ENCODE data around the gene VAMP4. TPM values are rescaled to one million over a fixed set of nuclear protein-coding genes. Genes with fewer than 3 reads are reported as not detected.

The VAMP4 gene
- total and polyA plus RNA-seq, 7 experiments from 2014 or later: 15.5 to 27.2 (median 19.4) TPM

DNA sequence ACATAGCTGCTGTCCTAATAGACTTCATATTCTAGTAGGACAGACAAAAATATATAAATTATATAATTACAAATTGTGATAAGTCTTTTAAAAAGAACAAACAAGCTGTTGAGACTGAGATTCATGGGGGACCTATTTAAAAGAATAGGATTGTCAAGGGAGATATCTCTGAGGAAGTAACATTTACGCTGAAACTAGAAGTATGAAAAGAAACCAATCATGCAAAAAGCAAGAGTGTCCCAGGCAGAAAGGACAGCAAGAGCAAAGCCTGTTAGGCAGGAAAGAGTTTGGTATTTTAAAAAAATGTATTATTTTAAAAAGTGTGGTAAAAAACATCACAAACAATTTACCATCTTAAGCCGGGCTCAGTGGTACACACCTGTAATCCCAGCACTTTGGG is 30.4 kb upstream of the VAMP4 start:
- DNase-seq: no peak
- Mint-ChIP-seq H3K27me3 (peaks cover 9 to 30% (median 19%) of the 10 kb centered on the region in 5 donors), H3K4me3 (no peak overlapping the region), H3K9me3 (no peaks in the 10 kb centered on the region), H3K27ac (no peak overlapping the region), H3K4me1 (peaks cover 0 to 1% (median 0%) of the 10 kb centered on the region in 7 donors), H3K36me3 (peaks cover 0 to 3% (median 0%) of the 10 kb centered on the region in 5 donors)
- ChIA-PET CTCF (no interaction called here), POLR2A (no interaction called here)
- ATAC-seq: no peak
- Histone ChIP-seq H3K9me3 (ENCODE audit: control insufficient read depth in 2 of 3, low read length in 3 of 3) (no peaks in the 10 kb centered on the region), H3K4me1 (ENCODE audit: control insufficient read depth in 2 of 2, insufficient read depth in 2 of 2, low read length in 2 of 2) (no peaks in the 10 kb centered on the region), H3K27ac (ENCODE audit: low read depth, low read length) (no peak overlapping the region), H3K36me3 (ENCODE audit: control insufficient read depth in 2 of 3, insufficient read depth in 3 of 3, low read length in 3 of 3) (no peaks in the 10 kb centered on the region), H3K4me3 (ENCODE audit: low read length) (no peak overlapping the region), H3K27me3 (ENCODE audit: control insufficient read depth in 2 of 2, insufficient read depth in 2 of 2, low read length in 2 of 2) (no peaks in the 10 kb centered on the region)
- intact Hi-C loops (cut with micrococcal nuclease): no loop called here

DNA sequence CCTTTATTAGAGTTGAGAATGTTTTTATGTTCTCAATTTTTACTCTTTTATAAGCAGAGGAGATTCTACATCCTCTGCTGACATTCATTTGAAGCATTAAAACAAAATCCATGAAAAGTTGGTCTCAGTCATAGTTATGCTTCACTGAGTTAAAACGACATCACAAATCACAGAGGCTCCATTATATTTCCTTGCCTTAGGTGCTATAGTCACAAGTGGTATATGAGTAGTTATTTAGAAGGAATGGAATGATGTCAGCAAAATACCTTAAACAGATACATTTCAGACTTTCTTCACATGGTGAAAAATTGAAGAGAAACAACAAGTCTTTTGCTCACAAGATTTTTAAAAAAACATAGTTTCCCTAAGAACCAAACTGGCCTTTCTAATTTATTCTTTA is 27.9 kb upstream of the VAMP4 start:
- no peak overlapping the region for H3K27ac ChIP-seq (ENCODE audit: low read depth, low read length)
- no peaks in the 10 kb centered on the region for H3K4me1 ChIP-seq (ENCODE audit: control insufficient read depth in 2 of 2, insufficient read depth in 2 of 2, low read length in 2 of 2)
- H3K9me3 Mint-ChIP-seq: no peaks in the 10 kb centered on the region
- no peak overlapping the region for H3K4me3 ChIP-seq (ENCODE audit: low read length)
- no peak for ATAC-seq
- no peak for DNase-seq
- H3K27me3 Mint-ChIP-seq: peaks cover 11 to 31% (median 23%) of the 10 kb centered on the region in 5 donors
- ChIA-PET CTCF (no interaction called here), POLR2A (no interaction called here)
- H3K36me3 Mint-ChIP-seq: peaks cover 0 to 3% (median 0%) of the 10 kb centered on the region in 5 donors
- H3K27ac Mint-ChIP-seq: no peak overlapping the region
- no peaks in the 10 kb centered on the region for H3K36me3 ChIP-seq (ENCODE audit: control insufficient read depth in 2 of 3, insufficient read depth in 3 of 3, low read length in 3 of 3)
- H3K27me3 ChIP-seq (ENCODE audit: control insufficient read depth in 2 of 2, insufficient read depth in 2 of 2, low read length in 2 of 2): no peaks in the 10 kb centered on the region
- H3K4me1 Mint-ChIP-seq: peaks cover 0 to 2% (median 0%) of the 10 kb centered on the region in 7 donors
- intact Hi-C loops (cut with micrococcal nuclease): no loop called here
- no peaks in the 10 kb centered on the region for H3K9me3 ChIP-seq (ENCODE audit: control insufficient read depth in 2 of 3, low read length in 3 of 3)
- H3K4me3 Mint-ChIP-seq: no peak overlapping the region

DNA sequence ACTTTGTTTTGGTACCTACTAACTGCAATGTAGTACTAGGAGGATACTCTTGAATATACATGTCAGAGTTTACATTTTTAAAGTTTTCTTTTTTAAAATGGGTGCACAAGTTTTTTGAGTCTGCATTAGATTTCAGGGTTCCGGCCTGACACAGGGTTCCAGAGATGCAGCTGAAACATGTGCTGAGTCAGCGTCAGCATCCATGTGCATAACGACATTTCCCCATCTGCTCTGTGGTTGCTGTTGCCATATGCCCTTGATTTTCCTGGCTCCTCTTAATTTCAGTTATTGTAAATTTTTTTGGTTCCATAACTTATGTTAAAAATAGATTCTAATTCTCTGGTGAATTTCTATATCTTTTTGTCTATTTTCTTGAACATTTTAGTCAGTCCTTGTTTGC is 27.3 kb upstream of the VAMP4 start:
- Mint-ChIP-seq H3K36me3 (peaks cover 0 to 3% (median 0%) of the 10 kb centered on the region in 5 donors), H3K27me3 (peaks cover 9 to 30% (median 24%) of the 10 kb centered on the region in 5 donors), H3K4me1 (peaks cover 0 to 2% (median 0%) of the 10 kb centered on the region in 7 donors), H3K4me3 (no peak overlapping the region), H3K27ac (no peak overlapping the region), H3K9me3 (no peaks in the 10 kb centered on the region)
- ChIA-PET POLR2A (no interaction called here), CTCF (no interaction called here)
- Histone ChIP-seq H3K27me3 (ENCODE audit: control insufficient read depth in 2 of 2, insufficient read depth in 2 of 2, low read length in 2 of 2) (no peaks in the 10 kb centered on the region), H3K36me3 (ENCODE audit: control insufficient read depth in 2 of 3, insufficient read depth in 3 of 3, low read length in 3 of 3) (no peaks in the 10 kb centered on the region), H3K4me1 (ENCODE audit: control insufficient read depth in 2 of 2, insufficient read depth in 2 of 2, low read length in 2 of 2) (no peaks in the 10 kb centered on the region), H3K27ac (ENCODE audit: low read depth, low read length) (no peak overlapping the region), H3K4me3 (ENCODE audit: low read length) (no peak overlapping the region), H3K9me3 (ENCODE audit: control insufficient read depth in 2 of 3, low read length in 3 of 3) (no peaks in the 10 kb centered on the region)
- ATAC-seq (no peak), DNase-seq (no peak)
- intact Hi-C loops (cut with micrococcal nuclease): no loop called here

DNA sequence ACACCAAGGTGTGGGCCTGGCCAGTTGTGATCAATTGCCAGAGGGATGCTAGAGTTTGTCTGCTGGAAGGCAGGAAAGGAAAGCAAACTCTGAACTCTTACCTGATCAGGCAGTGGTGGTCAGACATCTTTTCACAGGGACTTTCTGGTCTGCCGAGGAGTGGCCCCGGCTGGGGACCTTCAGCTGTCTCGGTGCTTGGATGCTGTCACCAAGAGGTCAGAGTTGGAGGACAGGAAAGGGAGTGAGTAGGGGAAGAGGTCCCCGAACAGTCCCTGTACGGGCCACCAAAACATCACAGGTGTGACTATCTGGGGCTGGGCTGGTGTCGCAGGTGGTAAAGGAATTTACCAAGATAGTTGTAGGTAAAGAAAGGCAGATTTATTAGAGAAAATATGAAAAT is 21.9 kb upstream of the VAMP4 start:
- peaks cover 0 to 2% (median 0%) of the 10 kb centered on the region in 7 donors for H3K4me1 Mint-ChIP-seq
- ChIA-PET CTCF (no interaction called here), POLR2A (no interaction called here)
- no peak overlapping the region for H3K4me3 ChIP-seq (ENCODE audit: low read length)
- H3K9me3 Mint-ChIP-seq: no peaks in the 10 kb centered on the region
- no peak overlapping the region for H3K27ac Mint-ChIP-seq
- ATAC-seq (no peak), DNase-seq (no peak)
- intact Hi-C loops (cut with micrococcal nuclease): no loop called here
- no peaks in the 10 kb centered on the region for H3K36me3 ChIP-seq (ENCODE audit: control insufficient read depth in 2 of 3, insufficient read depth in 3 of 3, low read length in 3 of 3)
- H3K4me3 Mint-ChIP-seq: no peak overlapping the region
- H3K27me3 ChIP-seq (ENCODE audit: control insufficient read depth in 2 of 2, insufficient read depth in 2 of 2, low read length in 2 of 2): no peaks in the 10 kb centered on the region
- H3K27me3 Mint-ChIP-seq: peaks cover 7 to 35% (median 14%) of the 10 kb centered on the region in 5 donors
- no peaks in the 10 kb centered on the region for H3K4me1 ChIP-seq (ENCODE audit: control insufficient read depth in 2 of 2, insufficient read depth in 2 of 2, low read length in 2 of 2)
- H3K36me3 Mint-ChIP-seq: no peaks in the 10 kb centered on the region
- H3K27ac ChIP-seq (ENCODE audit: low read depth, low read length): no peak overlapping the region
- no peaks in the 10 kb centered on the region for H3K9me3 ChIP-seq (ENCODE audit: control insufficient read depth in 2 of 3, low read length in 3 of 3)

DNA sequence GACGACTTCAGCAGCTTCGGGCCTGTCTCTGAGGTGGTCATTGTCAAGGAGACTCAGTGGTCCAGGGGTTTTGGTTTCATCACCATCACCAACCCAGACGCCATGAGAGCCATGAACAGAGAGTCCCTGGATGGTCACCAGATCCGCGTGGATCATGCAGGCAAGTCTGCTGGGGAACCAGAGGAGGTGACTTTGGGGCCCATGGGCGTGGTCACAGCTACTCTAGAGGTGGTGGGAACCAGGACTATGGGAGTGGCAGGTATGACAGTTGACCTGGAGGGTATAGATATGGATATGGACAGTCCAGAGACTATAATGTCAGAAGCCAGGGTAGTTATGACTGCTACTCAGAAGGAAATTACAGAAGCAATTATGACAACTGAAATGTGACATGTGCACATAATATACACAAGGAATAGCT is 20.3 kb upstream of the VAMP4 start:
- peaks cover 7 to 43% (median 14%) of the 10 kb centered on the region in 5 donors for H3K27me3 Mint-ChIP-seq
- Histone ChIP-seq H3K4me3 (ENCODE audit: low read length) (no peak overlapping the region), H3K4me1 (ENCODE audit: control insufficient read depth in 2 of 2, insufficient read depth in 2 of 2, low read length in 2 of 2) (no peaks in the 10 kb centered on the region), H3K9me3 (ENCODE audit: control insufficient read depth in 2 of 3, low read length in 3 of 3) (no peaks in the 10 kb centered on the region), H3K27me3 (ENCODE audit: control insufficient read depth in 2 of 2, insufficient read depth in 2 of 2, low read length in 2 of 2) (no peaks in the 10 kb centered on the region), H3K36me3 (ENCODE audit: control insufficient read depth in 2 of 3, insufficient read depth in 3 of 3, low read length in 3 of 3) (no peaks in the 10 kb centered on the region), H3K27ac (ENCODE audit: low read depth, low read length) (no peak overlapping the region)
- no peak overlapping the region for H3K4me3 Mint-ChIP-seq
- ATAC-seq (no peak), DNase-seq (no peak)
- H3K27ac Mint-ChIP-seq: no peak overlapping the region
- ChIA-PET CTCF (no interaction called here), POLR2A (interaction anchor here (1.6 kb wide), 1 partner anchor 19 kb away, joined by 5 read pairs; the partner anchor contains the start of gene METTL13)
- H3K36me3 Mint-ChIP-seq: no peaks in the 10 kb centered on the region
- peaks cover 0 to 2% (median 0%) of the 10 kb centered on the region in 7 donors for H3K4me1 Mint-ChIP-seq
- intact Hi-C loops (cut with micrococcal nuclease): no loop called here
- H3K9me3 Mint-ChIP-seq: no peaks in the 10 kb centered on the region

DNA sequence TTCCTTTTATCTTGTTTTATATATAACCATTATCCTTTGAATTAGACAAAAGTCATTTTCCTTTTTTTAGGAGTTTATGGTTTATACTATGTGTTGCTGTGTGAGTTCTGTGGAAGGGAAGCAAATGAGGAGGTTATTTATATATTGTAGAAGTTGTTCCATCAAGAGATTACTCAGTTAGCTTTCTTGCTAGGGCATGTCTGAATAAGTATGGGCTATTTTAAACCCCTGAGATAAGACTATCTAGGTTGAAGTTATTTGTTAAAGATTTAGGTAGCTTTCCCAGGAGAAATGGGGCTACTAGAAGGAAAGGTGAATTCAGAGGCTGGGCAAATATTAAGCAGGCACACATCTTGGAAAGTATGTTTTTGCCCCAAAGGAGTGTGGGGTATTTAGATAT is 16.1 kb upstream of the VAMP4 start:
- Histone ChIP-seq H3K36me3 (ENCODE audit: control insufficient read depth in 2 of 3, insufficient read depth in 3 of 3, low read length in 3 of 3) (no peaks in the 10 kb centered on the region), H3K9me3 (ENCODE audit: control insufficient read depth in 2 of 3, low read length in 3 of 3) (no peaks in the 10 kb centered on the region), H3K4me1 (ENCODE audit: control insufficient read depth in 2 of 2, insufficient read depth in 2 of 2, low read length in 2 of 2) (no peaks in the 10 kb centered on the region), H3K27me3 (ENCODE audit: control insufficient read depth in 2 of 2, insufficient read depth in 2 of 2, low read length in 2 of 2) (no peaks in the 10 kb centered on the region), H3K4me3 (ENCODE audit: low read length) (no peak overlapping the region), H3K27ac (ENCODE audit: low read depth, low read length) (no peak overlapping the region)
- CTCF ChIA-PET: interaction anchor here (0.5 to 1.6 kb wide), 2 partner anchors 14 to 984 kb away, joined by 3 to 4 read pairs; no protein-coding TSS in a partner anchor
- Mint-ChIP-seq H3K9me3 (no peaks in the 10 kb centered on the region), H3K4me1 (peaks cover 0 to 7% (median 0%) of the 10 kb centered on the region in 7 donors), H3K4me3 (no peak overlapping the region), H3K27ac (no peak overlapping the region), H3K27me3 (peaks cover 5 to 18% (median 8%) of the 10 kb centered on the region in 5 donors), H3K36me3 (no peaks in the 10 kb centered on the region)
- intact Hi-C loops (cut with micrococcal nuclease): no loop called here
- no peak for DNase-seq
- POLR2A ChIA-PET: no interaction called here
- ATAC-seq: no peak

DNA sequence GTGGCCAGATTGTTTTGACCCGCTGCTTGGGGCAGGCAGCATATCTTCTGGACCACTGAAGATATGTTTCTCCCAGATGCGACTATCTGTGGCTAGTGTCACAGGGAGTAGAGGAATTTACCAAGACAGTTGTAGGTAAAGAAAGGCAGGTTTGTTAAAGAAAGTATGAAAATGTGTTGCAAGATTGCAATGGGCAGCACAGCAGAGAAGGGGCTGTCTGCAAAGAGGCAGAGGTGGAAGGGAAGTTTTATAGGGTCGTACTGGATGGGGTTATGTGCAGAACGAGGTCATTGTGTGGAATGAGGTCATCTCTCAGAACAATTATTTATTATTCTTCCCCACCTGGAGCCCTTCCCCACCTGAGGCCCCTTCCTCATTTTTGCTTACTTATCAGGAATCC is 15.0 kb upstream of the VAMP4 start:
- H3K36me3 Mint-ChIP-seq: no peaks in the 10 kb centered on the region
- H3K9me3 Mint-ChIP-seq: no peaks in the 10 kb centered on the region
- ChIA-PET CTCF (no interaction called here), POLR2A (interaction anchor here (1.3 kb wide), 1 partner anchor 14 kb away, joined by 3 read pairs; no protein-coding TSS in a partner anchor)
- H3K27ac ChIP-seq (ENCODE audit: low read depth, low read length): no peak overlapping the region
- H3K36me3 ChIP-seq (ENCODE audit: control insufficient read depth in 2 of 3, insufficient read depth in 3 of 3, low read length in 3 of 3): no peaks in the 10 kb centered on the region
- H3K4me3 Mint-ChIP-seq: no peak overlapping the region
- peaks cover 0 to 9% (median 0%) of the 10 kb centered on the region in 7 donors for H3K4me1 Mint-ChIP-seq
- intact Hi-C loops (cut with micrococcal nuclease): no loop called here
- H3K4me3 ChIP-seq (ENCODE audit: low read length): no peak overlapping the region
- H3K4me1 ChIP-seq (ENCODE audit: control insufficient read depth in 2 of 2, insufficient read depth in 2 of 2, low read length in 2 of 2): no peaks in the 10 kb centered on the region
- no peaks in the 10 kb centered on the region for H3K27me3 ChIP-seq (ENCODE audit: control insufficient read depth in 2 of 2, insufficient read depth in 2 of 2, low read length in 2 of 2)
- no peak for DNase-seq
- no peaks in the 10 kb centered on the region for H3K9me3 ChIP-seq (ENCODE audit: control insufficient read depth in 2 of 3, low read length in 3 of 3)
- peaks cover 0 to 17% (median 8%) of the 10 kb centered on the region in 5 donors for H3K27me3 Mint-ChIP-seq
- no peak for ATAC-seq
- H3K27ac Mint-ChIP-seq: no peak overlapping the region

All from naive thymus-derived CD4-positive, alpha-beta T cell (primary cell).